ENCODE results near the gene ZNF350.
"Not testable (repeated sequence)": the region's sequence is repeated elsewhere in the genome, so short reads cannot be mapped to it uniquely, and the experiment has no call there.

The ZNF350 gene

DNA sequence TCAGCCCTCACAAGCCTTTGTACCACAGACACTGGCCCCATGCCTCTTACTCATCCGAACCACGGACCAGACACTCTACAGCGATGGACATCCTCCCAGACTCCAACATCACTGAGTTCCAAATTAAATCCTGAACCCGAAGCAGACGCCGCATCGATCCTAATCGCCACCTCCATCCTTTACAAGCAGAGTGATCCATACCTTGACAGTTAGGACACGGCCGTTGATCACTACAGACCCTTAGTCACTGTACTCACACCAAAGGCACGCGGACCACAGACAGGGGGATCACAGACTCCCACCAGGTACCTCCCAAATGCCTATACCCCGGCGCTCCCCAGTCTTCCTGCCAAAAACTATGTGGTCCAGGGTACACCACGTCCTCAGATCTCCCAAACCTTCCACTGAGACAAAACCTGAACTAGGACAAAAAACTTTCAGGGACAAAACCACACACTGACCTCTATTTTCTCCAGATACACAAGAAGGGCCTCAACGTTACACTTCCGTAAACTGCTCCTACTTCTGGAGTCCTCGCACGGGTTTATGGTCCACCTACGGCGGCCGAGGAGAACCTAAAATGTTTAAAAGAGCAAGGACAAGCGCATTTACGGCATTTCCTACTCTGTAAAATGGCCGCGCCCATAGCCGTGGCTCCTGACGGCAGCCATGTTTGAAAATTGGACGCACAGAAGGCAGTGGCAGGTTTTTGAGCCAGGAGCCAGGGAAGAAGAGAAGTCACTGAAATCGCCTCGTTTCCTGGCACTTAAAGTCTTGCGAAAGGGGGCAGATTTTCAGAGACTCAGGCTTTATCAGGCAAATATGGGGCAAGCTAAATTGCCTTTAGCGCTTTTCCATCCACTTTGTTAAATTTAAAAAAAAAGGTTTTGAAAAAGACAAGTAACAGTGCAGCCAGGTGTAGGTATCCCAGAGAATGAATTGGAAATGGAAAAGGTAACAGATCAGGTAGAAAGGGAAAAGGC is at the start of gene ZNF350:
Gene ZNF350 (minus strand): TSS at position 532 of the 983 bp plus-strand sequence. CDS start 12,480 bp downstream, outside the sequence.
- DNase-seq, result peak; percentile 88 to 97 (median 95)

DNA sequence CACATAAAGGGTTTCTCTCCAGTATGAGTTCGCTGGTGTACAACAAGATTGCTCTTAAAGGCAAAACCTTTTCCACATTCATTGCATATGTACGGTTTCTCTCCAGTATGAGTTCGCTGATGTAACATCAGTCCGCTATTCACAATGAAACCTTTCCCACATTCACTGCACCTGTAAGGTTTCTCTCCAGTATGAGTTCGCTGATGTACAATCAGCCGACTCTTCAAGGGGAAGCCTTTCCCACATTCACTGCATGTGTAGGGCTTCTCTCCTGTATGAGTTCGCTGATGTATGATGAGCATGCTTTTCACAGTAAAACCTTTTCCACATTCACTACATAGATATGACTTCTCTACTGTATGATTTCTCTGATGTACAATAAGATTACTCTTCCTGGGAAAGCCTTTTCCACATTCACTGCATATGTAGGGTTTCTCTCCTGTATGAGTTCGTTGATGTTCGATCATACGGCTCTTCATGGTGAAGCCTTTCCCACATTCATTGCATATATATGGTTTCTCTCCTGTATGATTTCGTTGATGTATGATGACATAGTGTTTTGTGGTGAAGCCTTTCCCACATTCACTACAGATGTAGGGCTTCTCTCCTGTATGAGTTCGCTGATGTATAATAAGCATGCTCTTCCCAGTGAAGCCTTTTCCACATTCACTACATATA is 47.5 kb upstream of the ZNF350 start:
- peak in 1 of 3 experiments; percentile 11 for DNase-seq

DNA sequence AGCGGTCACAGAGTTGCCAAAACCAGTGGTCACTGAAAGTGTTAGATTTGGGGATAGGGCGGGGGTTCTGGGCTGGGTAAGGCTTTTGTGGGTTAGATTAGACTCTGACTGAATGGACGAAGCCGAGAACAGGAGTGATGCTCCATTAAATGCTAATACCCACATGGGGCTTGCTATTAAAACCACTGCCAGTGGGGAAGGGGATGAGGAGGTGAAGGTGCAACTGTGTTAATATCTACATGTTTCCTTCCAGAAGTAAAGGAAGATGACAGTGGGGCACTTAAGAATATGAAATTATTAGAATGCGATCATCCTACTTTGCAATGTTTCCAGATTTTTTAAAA is 42.1 kb upstream of the ZNF350 start:
- DNase-seq, result no peak

GRCh38 chr19:52028027-52028779 is 41.6 kb upstream of the ZNF350 start, which contains the start of gene ZNF614:
TSS of gene ZNF614 (minus strand) at chr19:52028379. CDS start at chr19:52025745, 2,634 bp downstream.
- DNase-seq, result peak; percentile 89 to 94 (median 92)

DNA sequence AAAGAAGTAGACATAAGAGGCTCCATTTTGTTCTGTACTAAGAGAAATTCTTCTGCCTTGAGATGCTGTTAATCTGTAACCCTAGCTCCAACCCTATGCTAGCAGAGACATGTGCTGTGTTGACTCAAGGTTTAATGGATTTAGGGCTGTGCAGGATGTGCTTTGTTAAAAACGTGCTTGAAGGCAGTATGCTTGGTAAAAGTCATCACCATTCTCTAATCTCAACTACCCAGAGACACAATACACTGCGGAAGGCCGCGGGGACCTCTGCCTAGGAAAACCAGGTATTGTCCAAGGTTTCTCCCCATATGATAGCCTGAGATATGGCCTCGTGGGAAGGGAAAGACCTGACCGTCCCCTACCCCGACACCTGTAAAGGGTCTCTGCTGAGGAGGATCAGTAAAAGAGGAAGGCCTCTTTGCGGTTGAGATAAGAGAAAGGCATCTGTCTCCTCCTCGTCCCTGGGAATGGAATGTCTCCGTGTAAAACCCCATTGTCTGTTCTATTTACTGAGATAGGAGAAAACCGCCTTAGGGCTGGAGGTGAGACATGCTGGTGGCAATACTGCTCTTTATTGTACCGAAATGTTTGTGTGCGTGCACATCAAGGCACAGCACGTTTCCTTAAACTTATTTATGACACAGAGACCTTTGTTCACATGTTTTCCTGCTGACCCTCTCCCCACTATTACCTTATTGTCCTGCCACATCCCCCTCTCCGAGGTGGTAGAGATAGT is 39.8 kb upstream of the ZNF350 start:
- DNase-seq, result not testable (repeated sequence)

DNA sequence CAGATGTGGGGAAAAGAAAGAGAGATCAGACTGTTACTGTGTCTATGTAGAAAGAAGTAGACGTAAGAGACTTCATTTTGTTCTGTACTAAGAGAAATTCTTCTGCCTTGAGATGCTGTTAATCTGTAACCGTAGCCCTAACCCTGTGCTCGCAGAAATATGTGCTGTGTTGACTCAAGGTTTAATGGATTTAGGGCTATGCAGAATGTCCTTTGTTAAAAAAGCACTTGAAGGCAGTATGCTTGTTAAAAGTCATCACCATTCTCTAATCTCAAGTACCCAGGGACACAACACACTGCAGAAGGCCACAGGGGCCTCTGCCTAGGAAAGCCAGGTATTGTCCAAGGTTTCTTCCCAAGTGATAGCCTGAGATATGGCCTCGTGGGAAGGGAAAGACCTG is 37.8 kb upstream of the ZNF350 start:
- DNase-seq, result not testable (repeated sequence)

DNA sequence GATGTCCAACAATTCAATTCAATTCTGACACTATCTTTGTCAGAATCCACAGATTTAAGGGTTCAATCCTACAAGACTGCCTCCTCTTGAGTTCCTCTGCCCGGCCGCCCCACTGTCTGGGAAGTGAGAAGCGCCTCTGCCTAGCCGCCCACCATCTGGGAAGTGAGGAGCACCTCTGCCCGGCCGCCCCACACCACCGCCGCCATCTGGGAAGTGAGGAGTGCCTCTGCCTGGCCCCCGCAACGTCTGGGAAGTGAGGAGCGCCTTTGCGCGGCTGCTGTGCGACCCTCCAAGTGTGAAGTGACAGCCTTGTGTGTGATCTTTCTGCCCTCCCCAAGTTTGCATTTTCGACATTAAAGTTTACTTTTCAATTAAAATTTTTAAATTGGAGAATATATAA is 35.6 kb upstream of the ZNF350 start:
- DNase-seq, result no peak

GRCh38 chr19:52020506-52020905 is 33.9 kb upstream of the ZNF350 start:
- DNase-seq, result no peak

GRCh38 chr19:52010674-52011073 is 24.0 kb upstream of the ZNF350 start:
- no peak for DNase-seq

- peak; percentile 83 to 95 (median 92) for DNase-seq
These were observed 21.3 kb upstream of the ZNF350 start, which contains the start of gene ZNF615 for GRCh38 chr19:52007806-52008557. TSS of gene ZNF615 (minus strand) at chr19:52008211. CDS start at chr19:52003711, 4,500 bp downstream.

GRCh38 chr19:52007451-52007805 is 20.8 kb upstream of the ZNF350 start:
- peak in 1 of 3 experiments; percentile 55 for DNase-seq

- peak in 1 of 3 experiments; percentile 4 for DNase-seq
These were observed 7.5 kb upstream of the ZNF350 start for GRCh38 chr19:51994048-51994644.

DNA sequence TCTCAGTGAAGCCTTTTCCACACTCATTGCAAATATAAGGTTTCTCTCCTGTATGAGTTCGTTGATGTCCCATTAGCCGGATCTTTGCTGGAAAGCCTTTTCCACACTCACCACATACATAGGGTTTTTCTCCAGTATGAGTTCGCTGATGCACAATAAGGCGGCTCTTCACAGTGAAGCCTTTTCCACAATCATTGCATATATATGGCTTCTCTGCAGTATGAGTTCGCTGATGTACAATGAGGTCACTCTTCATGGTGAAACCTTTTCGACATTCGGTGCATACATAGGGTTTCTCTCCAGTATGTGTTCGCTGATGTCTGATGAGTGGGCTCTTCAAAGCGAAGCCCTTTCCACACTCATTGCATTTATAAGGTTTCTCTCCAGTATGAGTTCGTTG is 6.8 kb upstream of the ZNF350 start:
- DNase-seq, result no peak

DNA sequence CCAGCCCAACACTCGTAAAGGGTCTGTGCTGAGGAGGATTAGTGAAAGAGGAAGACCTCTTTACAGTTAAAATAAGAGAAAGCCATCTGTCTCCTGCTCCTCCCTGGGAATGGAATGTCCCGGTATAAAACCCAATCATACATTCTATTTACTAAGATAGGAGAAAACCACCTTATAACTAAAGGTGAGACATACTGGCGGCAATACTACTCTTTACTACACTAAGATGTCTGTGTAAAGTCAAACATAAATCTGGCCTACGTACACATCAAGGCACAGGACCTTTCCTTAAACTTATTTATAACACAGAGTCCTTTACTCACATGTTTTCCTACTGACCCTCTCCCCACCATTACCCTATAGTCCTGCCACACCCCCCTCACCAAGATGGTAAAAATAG is 3.3 kb downstream of the ZNF350 start:
- DNase-seq, result no peak

DNA sequence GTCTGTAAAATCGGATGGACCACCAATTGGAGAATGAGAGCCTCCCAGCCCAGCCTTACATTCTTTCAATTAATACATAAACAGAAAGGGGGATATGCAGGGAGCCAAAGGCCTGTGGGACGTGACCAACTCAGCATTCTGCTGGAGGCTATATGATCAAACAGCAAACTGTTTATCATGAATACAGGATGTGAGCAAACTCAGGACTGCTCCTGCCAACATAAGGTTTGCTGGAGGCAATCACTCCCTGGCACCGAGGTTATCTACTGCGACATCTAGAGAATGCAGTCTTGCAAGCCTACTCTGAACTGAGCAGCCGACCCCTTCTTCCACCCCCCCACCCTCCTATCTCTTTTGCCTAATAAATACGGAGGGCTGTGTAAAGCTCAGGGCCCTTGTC is 5.7 kb downstream of the ZNF350 start:
- not testable (repeated sequence) for DNase-seq

DNA sequence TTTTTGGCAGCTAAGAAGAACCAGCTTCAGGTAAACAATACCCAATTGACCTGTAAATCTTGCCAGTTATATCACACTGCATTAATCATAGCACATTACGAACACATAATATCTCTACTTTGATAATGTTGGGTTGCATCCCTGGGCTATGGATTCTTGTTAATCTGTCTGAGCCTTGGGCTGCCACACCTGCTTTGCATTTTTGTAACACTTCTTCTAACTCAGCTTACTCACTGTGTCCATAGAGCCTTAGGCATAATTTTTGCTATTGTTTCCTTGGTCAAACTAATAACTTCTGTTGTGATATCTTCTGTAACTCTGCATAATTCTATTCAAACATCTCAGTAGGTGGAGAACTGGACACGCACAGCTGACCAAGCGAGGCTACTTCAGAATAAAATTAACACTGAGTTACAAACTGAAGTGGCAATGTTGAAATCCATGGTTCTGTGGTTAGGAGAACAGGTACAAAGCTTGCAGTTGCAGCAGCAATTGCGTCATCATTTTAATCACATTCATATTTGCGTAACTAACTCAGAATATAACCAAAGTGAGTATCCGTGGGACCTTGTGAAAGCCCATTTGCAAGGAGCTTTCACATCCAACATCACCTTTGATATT is 6.4 kb downstream of the ZNF350 start:
- no peak for DNase-seq

DNA sequence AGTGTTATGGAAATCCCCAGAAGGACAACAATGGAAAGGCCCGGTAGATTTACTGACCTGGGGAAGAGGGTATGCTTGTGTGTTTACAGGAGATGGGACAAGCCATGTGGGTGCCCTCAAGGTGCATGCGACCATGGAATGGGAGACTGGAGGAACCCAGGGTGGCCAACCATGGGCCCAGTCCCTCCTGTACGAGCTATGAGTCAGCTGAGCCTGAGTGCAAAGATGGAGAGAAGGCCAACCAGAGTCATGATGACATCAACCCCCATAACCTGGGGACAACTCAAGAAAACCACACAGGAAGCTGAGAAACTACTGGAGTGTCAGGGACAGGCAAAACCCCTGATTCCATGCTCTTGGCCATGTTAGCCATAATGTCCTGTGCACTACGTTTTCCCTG is 7.8 kb downstream of the ZNF350 start:
- no peak for DNase-seq

DNA sequence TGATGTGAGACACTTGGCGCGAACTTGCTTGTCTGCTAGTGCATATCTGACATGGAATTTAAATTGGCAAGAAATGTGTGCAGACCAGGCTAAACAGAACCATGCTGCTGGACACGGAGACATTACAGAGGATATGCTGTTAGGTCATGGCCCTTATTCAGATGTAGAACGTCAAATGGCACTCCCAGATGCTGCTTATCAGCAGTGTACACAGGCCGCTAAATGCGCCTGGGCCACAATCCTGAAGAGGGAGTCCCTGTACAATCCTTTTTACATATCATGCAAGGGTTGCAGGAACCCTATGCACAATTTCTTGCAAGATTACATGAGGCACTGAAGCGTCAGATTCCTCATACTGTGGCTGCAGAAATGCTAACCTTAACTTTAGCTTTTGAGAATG is 9.3 kb downstream of the ZNF350 start:
- DNase-seq, result no peak

GRCh38 chr19:51976852-51977251 is 9.8 kb downstream of the ZNF350 start:
- DNase-seq, result no peak

DNA sequence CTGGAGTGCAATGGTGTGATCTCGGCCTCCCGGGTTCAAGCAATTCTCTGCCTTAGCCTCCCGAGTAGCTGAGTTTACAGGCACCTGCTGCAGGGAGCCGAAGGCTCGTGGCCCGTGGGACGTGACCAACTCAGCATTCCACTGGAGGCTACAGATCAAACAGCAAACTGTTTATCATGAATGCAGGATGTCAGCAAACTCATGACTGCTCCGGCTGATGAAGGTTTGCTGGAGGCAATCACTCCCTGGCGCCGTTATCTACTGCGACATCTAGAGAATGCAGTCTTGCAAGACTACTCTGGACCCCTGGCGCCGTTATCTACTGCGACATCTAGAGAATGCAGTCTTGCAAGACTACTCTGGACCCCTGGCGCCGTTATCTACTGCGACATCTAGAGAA is 10.9 kb downstream of the ZNF350 start:
- not testable (repeated sequence) for DNase-seq

DNA sequence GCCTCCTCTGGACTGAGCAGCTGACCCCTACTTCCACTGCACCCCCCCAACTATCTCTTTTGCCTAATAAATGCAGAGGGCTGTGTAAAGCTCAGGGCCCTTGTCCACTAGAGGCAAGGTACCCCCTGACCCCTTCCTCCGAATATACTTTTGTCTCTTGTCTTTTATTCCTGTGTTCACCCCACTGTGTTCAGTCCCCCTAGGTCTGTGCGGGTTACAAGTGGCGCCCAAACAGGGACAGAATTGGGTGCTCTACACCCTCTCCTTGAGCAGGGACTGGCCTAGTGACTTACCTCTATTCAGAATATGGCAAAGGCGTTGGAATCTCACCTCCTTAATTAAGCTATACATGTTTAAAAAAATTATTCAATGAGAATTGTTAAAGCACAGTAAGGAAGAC is 15.0 kb downstream of the ZNF350 start:
- peak; percentile 2 to 24 (median 13) for DNase-seq

All from NCI-H1417 (cell line).